ENCODE results near the gene DCTN5.
A peak's percentile ranks its signal among the peaks of the same experiment; 100 is the strongest.

The DCTN5 gene

GRCh38 chr16:23699100-23699499 lies 57.8 kb downstream of the DCTN5 start:
- peaks cover 24% of the 10 kb centered on the region for H3K4me1 Mint-ChIP-seq
- H3K4me3 Mint-ChIP-seq = no peak overlapping the region
- H3K27ac Mint-ChIP-seq = no peak overlapping the region
- TF ChIP-seq CTCF (IDR thresholded peaks at IDR 0.05) = no peak
- H3K9me3 Mint-ChIP-seq = peaks cover 15% of the 10 kb centered on the region
- no peak for DNase-seq
- peaks cover 5% of the 10 kb centered on the region for H3K36me3 Mint-ChIP-seq (ENCODE audit: low read depth)
- peaks cover 11% of the 10 kb centered on the region for H3K27me3 Mint-ChIP-seq (ENCODE audit: low read depth, poor library complexity)

- Mint-ChIP-seq H3K4me3 (no peak overlapping the region), H3K27ac (no peak overlapping the region)
Measured at GRCh38 chr16:23700093-23700492, 58.8 kb downstream of the DCTN5 start.

GRCh38 chr16:23700509-23700908 lies 59.2 kb downstream of the DCTN5 start:
- Mint-ChIP-seq H3K27ac (no peak overlapping the region), H3K4me3 (no peak overlapping the region), H3K4me1 (peaks cover 12% of the 10 kb centered on the region), H3K27me3 (ENCODE audit: low read depth, poor library complexity) (peaks cover 11% of the 10 kb centered on the region), H3K36me3 (ENCODE audit: low read depth) (peaks cover 5% of the 10 kb centered on the region), H3K9me3 (peaks cover 15% of the 10 kb centered on the region)
- DNase-seq = peak; percentile 14
- TF ChIP-seq CTCF (IDR thresholded peaks at IDR 0.05) = no peak

More at GRCh38 chr16:23700093-23700492, 58.8 kb downstream of the DCTN5 start:
- Mint-ChIP-seq H3K4me1 (peaks cover 15% of the 10 kb centered on the region), H3K9me3 (peaks cover 15% of the 10 kb centered on the region), H3K36me3 (ENCODE audit: low read depth) (peaks cover 5% of the 10 kb centered on the region), H3K27me3 (ENCODE audit: low read depth, poor library complexity) (peaks cover 11% of the 10 kb centered on the region)
- no peak for TF ChIP-seq CTCF (IDR thresholded peaks at IDR 0.05)
- no peak for DNase-seq

- no peak for TF ChIP-seq CTCF (IDR thresholded peaks at IDR 0.05)
- Mint-ChIP-seq H3K9me3 (peaks cover 15% of the 10 kb centered on the region), H3K27ac (no peak overlapping the region), H3K36me3 (ENCODE audit: low read depth) (peaks cover 5% of the 10 kb centered on the region), H3K4me3 (no peak overlapping the region), H3K27me3 (ENCODE audit: low read depth, poor library complexity) (peaks cover 13% of the 10 kb centered on the region), H3K4me1 (peaks cover 11% of the 10 kb centered on the region)
- DNase-seq = no peak
Measured at GRCh38 chr16:23701045-23701444, 59.8 kb downstream of the DCTN5 start.

GRCh38 chr16:23702951-23703350 lies 61.7 kb downstream of the DCTN5 start:
- Mint-ChIP-seq H3K4me3 (no peak overlapping the region), H3K9me3 (peaks cover 15% of the 10 kb centered on the region), H3K4me1 (peaks cover 7% of the 10 kb centered on the region), H3K36me3 (ENCODE audit: low read depth) (peaks cover 5% of the 10 kb centered on the region), H3K27ac (no peak overlapping the region), H3K27me3 (ENCODE audit: low read depth, poor library complexity) (peaks cover 22% of the 10 kb centered on the region)
- DNase-seq = no peak
- TF ChIP-seq CTCF (IDR thresholded peaks at IDR 0.05) = no peak

GRCh38 chr16:23704772-23705516 lies 63.7 kb downstream of the DCTN5 start:
- H3K4me1 Mint-ChIP-seq = peaks cover 7% of the 10 kb centered on the region
- H3K27me3 Mint-ChIP-seq (ENCODE audit: low read depth, poor library complexity) = peaks cover 39% of the 10 kb centered on the region
- no peak overlapping the region for H3K27ac Mint-ChIP-seq
- TF ChIP-seq CTCF (IDR thresholded peaks at IDR 0.05) = no peak
- peaks cover 17% of the 10 kb centered on the region for H3K9me3 Mint-ChIP-seq
- H3K36me3 Mint-ChIP-seq (ENCODE audit: low read depth) = peaks cover 5% of the 10 kb centered on the region
- H3K4me3 Mint-ChIP-seq = no peak overlapping the region
- no peak for DNase-seq
